NCI-H345 (cell line): ENCODE measurements around the gene ZNF679.
A peak's percentile ranks its signal among the peaks of the same experiment; 100 is the strongest.

Experiments
- DNase-seq: peaks from one replicate; lab custom pipeline; 2025; lab: John Stamatoyannopoulos, UW

Gene ZNF679

GRCh38 chr7:64310426-64310825, 82.2 kb downstream of the ZNF679 start:
- DNase-seq = no peak

DNA sequence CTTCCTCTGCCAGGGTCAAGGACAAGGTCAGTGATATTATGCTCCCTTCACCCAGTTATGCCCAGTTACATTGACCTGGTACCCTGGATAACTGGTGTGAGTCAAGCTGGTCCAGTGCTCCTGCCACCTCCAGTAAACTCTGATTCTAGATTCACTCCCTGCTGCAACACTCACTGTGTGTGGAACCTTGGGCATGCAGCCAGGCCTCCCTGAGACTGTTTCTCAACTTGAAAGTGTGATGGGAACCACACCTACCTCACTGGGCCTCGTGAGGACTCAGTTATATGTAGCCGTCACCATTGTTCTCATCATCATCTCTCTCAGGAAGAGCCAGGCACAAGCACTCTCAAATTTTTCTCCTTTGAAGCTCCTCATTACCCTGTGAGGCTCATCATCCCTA, 84.6 kb downstream of the ZNF679 start:
- DNase-seq = no peak

GRCh38 chr7:64313740-64314491, 85.6 kb downstream of the ZNF679 start, which contains the start of gene ZNF736:
ZNF736 (plus strand) TSS chr7:64313961; CDS start chr7:64314151, 190 bp downstream.
- DNase-seq = peak; percentile 92

DNA sequence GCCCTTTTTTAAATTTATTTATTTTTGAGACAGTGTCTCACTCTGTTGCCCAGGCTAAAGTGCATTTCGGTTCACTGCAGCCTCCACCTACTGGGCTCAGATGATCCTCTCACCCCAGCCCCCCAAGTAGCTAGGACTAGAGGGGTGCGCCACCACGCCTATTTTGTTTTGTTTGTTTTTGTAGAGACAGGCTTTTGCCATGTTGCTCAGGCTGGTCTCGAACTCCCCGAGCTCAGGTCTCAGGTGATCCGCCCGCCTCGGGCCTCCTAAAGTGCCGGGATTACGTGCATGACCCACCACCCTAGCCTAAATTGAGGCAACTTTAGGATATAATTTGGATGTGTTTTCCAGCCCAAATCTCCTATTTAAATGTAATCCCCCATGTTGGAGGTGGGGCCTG, 86.3 kb downstream of the ZNF679 start:
- no peak for DNase-seq

DNA sequence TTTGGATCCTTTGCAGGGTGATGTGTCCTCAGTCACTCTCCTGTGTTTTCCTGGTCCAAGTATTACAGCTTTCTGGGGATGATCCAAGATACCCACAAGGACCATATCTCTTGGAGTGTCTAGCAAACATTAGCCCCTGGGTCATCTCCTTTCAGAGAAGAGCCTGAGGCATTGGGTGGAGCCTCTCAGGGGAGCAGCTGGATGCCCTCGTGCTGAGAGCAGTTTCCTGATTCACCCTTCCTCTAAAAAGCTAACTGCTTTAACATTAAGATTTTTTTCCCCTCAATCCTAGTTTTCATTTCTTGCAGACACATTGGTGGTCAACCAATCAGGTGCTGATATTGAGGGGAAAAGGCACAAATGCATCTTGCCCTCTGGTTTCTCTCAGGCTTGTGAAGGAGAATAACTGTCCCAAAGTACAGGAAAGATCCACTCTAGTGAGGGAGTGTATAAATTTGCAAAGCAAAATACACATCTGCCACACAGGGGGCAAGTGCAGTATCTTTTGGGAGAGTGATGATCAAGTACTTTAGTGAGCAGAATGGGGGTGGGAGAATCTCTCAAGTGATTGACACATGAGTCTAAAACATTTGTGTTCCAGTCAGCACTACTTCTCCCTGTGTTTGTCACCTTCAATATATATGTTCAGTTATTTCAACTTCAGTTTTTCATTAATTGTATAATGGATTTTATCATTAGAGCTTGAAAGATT, 87.9 kb downstream of the ZNF679 start:
- peak; percentile 57 for DNase-seq
